Loucy (cell line): ENCODE measurements around the gene ROBO1.

Experiments
- CTCF ChIP-seq: fragments of 200-600 bp; sonication (generic); conservative IDR thresholded peaks from 2 replicates; pipeline ENCODE4 v1.5.1; 2014; ENCODE audit warnings: mild to moderate bottlenecking, antibody characterized with exemption, low read length
- EZH2phosphoT487 ChIP-seq: fragments of 200-600 bp; IDR thresholded peaks from 2 replicates; pipeline ENCODE4 v1.6.1; 2018; ENCODE audit warnings: antibody characterized with exemption, mild to moderate bottlenecking, moderate library complexity, borderline replicate concordance

GRCh38 chr3:78845605-78846004 is 922.2 kb downstream of the ROBO1 start:
- TF ChIP-seq CTCF: no peak
- TF ChIP-seq EZH2phosphoT487: no peak
